ENCODE data around the gene MPG. TPM values are rescaled to one million over a fixed set of nuclear protein-coding genes. Genes with fewer than 3 reads are reported as not detected.
A peak's percentile ranks its signal among the peaks of the same experiment; 100 is the strongest.
"Not testable (repeated sequence)": the region's sequence is repeated elsewhere in the genome, so short reads cannot be mapped to it uniquely, and the experiment has no call there.

The MPG gene
- total RNA-seq: 10 to 100 TPM; 47.0 to 57.0 TPM

GRCh38 chr16:77807-78443, at the start of gene MPG:
Gene MPG, plus strand, starts transcription at chr16:78225. Its CDS starts 85 bp downstream, at chr16:78310.
- ATAC-seq: peak; percentile 87
- Mint-ChIP-seq H3K27me3 (peaks cover 10% of the 10 kb centered on the region), H3K4me1 (peaks cover 30% of the 10 kb centered on the region), H3K27ac (peak within 1 kb of the TSS; percentile 83), H3K36me3 (ENCODE audit: low read depth) (peaks cover 4% of the 10 kb centered on the region), H3K9me3 (ENCODE audit: low read depth) (no peaks in the 10 kb centered on the region), H3K4me3 (peak within 1 kb of the TSS; percentile 87)
- intact Hi-C loops (cut with DNase I, micrococcal nuclease): loop anchor here in 1 of 2 experiments (1.0 kb wide), 2 partner anchors 25 to 60 kb away; partner anchors contain the start of genes NPRL3, POLR3K and SNRNP25
- ChIA-PET CTCF (interaction anchor here (1.6 to 6.8 kb wide), 4 partner anchors 9 to 19 kb away, joined by 3 to 36 read pairs (median 17); no protein-coding TSS in a partner anchor), POLR2A (interaction anchor here (1.1 to 1.5 kb wide), 2 partner anchors 12 to 25 kb away, joined by 4 to 6 read pairs; partner anchors contain the start of gene POLR3K)
- DNase-seq: peak; percentile 91

GRCh38 chr16:30627-31026, 47.4 kb upstream of the MPG start:
- H3K9me3 Mint-ChIP-seq (ENCODE audit: low read depth); H3K4me3 Mint-ChIP-seq; H3K27me3 Mint-ChIP-seq; H3K36me3 Mint-ChIP-seq (ENCODE audit: low read depth); ATAC-seq; intact Hi-C loops (cut with DNase I, micrococcal nuclease); POLR2A ChIA-PET; H3K4me1 Mint-ChIP-seq; CTCF ChIA-PET; H3K27ac Mint-ChIP-seq; DNase-seq: not testable (repeated sequence)

- H3K4me1 Mint-ChIP-seq; H3K36me3 Mint-ChIP-seq (ENCODE audit: low read depth); H3K27ac Mint-ChIP-seq; H3K9me3 Mint-ChIP-seq (ENCODE audit: low read depth); CTCF ChIA-PET; ATAC-seq; intact Hi-C loops (cut with DNase I, micrococcal nuclease); H3K4me3 Mint-ChIP-seq; DNase-seq; POLR2A ChIA-PET; H3K27me3 Mint-ChIP-seq: not testable (repeated sequence)
These were observed 44.7 kb upstream of the MPG start for GRCh38 chr16:33154-33876.

DNA sequence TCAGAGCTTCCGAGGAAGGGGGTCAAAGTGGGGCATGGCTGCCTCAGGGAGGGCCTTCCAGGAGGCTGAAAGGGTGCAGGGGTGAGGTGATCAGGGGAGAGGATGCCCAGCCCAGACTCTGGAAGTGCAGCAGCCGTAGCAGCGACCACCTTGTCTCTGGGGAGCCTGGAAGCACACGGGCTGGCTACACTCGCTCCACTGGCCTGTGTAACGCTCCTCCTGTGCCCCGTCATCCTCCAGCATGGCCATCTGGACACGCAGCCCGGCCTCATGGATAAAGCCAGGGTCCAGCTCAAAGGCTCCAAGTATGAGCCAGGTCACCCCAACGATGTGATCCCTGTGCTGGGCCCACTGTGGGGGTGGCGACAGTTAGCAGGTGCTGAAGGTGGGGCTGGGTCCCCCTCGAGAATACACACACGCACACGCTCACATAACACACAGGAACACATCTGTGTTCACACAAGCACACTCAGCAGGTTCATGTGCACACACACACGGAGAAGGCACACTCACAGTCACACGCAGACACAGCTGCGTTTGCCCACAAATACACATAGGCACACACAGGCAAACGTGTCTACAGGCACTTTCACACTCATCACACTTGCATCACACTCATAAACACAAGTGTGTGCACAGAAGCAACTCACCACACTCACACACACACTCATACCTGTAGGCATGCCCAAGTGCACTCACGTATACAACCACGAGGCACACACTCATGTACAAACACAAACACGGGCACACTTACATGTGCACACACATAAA, 44.0 kb upstream of the MPG start:
- intact Hi-C loops (cut with DNase I, micrococcal nuclease): no loop called here
- Mint-ChIP-seq H3K4me3 (no peak overlapping the region), H3K36me3 (ENCODE audit: low read depth) (peaks cover 3% of the 10 kb centered on the region), H3K9me3 (ENCODE audit: low read depth) (no peaks in the 10 kb centered on the region), H3K27me3 (no peaks in the 10 kb centered on the region), H3K4me1 (peaks cover 7% of the 10 kb centered on the region), H3K27ac (no peak overlapping the region)
- CTCF ChIA-PET: no interaction called here
- ATAC-seq (no peak), DNase-seq (no peak)
- POLR2A ChIA-PET: no interaction called here

DNA sequence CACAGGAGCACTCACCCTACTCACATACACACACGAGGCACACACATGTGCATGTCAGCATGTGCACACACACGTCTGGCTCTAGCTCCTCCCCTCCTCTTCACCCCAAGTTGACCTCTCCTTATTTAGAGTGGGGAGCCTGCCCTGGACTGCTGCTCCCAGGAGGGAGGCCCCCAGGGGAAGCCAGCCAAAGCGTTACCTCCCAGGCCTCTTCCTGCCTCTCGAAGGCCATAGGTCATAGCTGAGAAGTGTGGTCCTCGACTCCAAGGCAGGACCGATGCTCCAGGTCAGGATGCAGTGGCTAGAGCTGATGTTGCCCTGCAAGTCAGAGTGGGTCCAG, 43.4 kb upstream of the MPG start:
- H3K27me3 Mint-ChIP-seq: no peaks in the 10 kb centered on the region
- no peak overlapping the region for H3K27ac Mint-ChIP-seq
- peaks cover 13% of the 10 kb centered on the region for H3K4me1 Mint-ChIP-seq
- CTCF ChIA-PET: no interaction called here
- intact Hi-C loops (cut with DNase I, micrococcal nuclease): no loop called here
- ATAC-seq (no peak), DNase-seq (no peak)
- no peaks in the 10 kb centered on the region for H3K9me3 Mint-ChIP-seq (ENCODE audit: low read depth)
- peaks cover 8% of the 10 kb centered on the region for H3K36me3 Mint-ChIP-seq (ENCODE audit: low read depth)
- H3K4me3 Mint-ChIP-seq: no peak overlapping the region
- POLR2A ChIA-PET: no interaction called here

DNA sequence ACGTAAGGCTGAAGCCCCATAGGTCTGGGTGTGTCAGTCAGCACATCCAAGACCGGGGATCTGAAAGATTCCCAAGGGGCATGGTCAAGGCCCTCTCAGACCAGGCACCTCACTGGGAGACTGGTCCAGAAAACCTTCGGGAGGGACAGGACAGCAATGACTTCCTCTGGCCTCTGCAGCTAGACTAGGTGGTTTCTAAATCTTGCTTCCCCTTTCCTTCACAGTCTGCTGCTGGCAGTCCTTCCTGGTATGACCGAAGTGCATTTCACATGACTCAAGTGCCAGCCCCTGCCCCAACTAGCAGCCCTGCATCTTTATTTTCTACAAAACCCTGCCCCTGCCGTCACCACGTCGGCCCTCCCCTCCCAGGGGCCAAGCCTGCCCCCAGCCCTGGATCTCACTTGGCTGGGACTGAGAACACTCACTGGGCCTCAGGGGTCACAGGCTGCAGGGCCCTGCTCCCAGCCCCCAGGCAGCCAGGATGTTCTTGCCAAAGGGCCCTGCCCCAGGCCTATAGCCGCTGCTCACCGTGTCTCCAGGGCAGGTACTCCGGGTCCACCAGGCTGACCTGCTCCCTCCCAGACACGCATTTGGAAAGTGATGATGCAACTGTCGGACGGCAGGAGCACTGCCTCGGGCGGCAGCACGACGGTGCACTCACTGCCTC, 42.9 kb upstream of the MPG start:
- H3K9me3 Mint-ChIP-seq (ENCODE audit: low read depth): no peaks in the 10 kb centered on the region
- ChIA-PET CTCF (no interaction called here), POLR2A (no interaction called here)
- intact Hi-C loops (cut with DNase I, micrococcal nuclease): no loop called here
- H3K27ac Mint-ChIP-seq: no peak overlapping the region
- H3K27me3 Mint-ChIP-seq: no peaks in the 10 kb centered on the region
- H3K4me3 Mint-ChIP-seq: no peak overlapping the region
- peaks cover 12% of the 10 kb centered on the region for H3K36me3 Mint-ChIP-seq (ENCODE audit: low read depth)
- ATAC-seq (no peak), DNase-seq (no peak)
- peaks cover 17% of the 10 kb centered on the region for H3K4me1 Mint-ChIP-seq

- intact Hi-C loops (cut with DNase I, micrococcal nuclease): no loop called here
- ATAC-seq (no peak), DNase-seq (no peak)
- H3K27me3 Mint-ChIP-seq: no peaks in the 10 kb centered on the region
- H3K9me3 Mint-ChIP-seq (ENCODE audit: low read depth): no peaks in the 10 kb centered on the region
- H3K36me3 Mint-ChIP-seq (ENCODE audit: low read depth): peaks cover 12% of the 10 kb centered on the region
- H3K4me3 Mint-ChIP-seq: no peak overlapping the region
- H3K27ac Mint-ChIP-seq: no peak overlapping the region
- H3K4me1 Mint-ChIP-seq: peaks cover 17% of the 10 kb centered on the region
- ChIA-PET CTCF (no interaction called here), POLR2A (no interaction called here)
These were observed 42.2 kb upstream of the MPG start for GRCh38 chr16:35678-36305.

- no peak overlapping the region for H3K4me3 Mint-ChIP-seq
- H3K27ac Mint-ChIP-seq: no peak overlapping the region
- intact Hi-C loops (cut with DNase I, micrococcal nuclease): no loop called here
- peaks cover 17% of the 10 kb centered on the region for H3K4me1 Mint-ChIP-seq
- DNase-seq (no peak), ATAC-seq (no peak)
- CTCF ChIA-PET: no interaction called here
- H3K27me3 Mint-ChIP-seq: no peaks in the 10 kb centered on the region
- H3K9me3 Mint-ChIP-seq (ENCODE audit: low read depth): no peaks in the 10 kb centered on the region
- peaks cover 12% of the 10 kb centered on the region for H3K36me3 Mint-ChIP-seq (ENCODE audit: low read depth)
- POLR2A ChIA-PET: no interaction called here
These were observed 41.6 kb upstream of the MPG start for GRCh38 chr16:36336-36984.

GRCh38 chr16:37511-37910, 40.5 kb upstream of the MPG start:
- intact Hi-C loops (cut with DNase I, micrococcal nuclease): no loop called here
- Mint-ChIP-seq H3K4me1 (peaks cover 24% of the 10 kb centered on the region), H3K27ac (no peak overlapping the region), H3K9me3 (ENCODE audit: low read depth) (no peaks in the 10 kb centered on the region), H3K36me3 (ENCODE audit: low read depth) (peaks cover 20% of the 10 kb centered on the region), H3K4me3 (no peak overlapping the region), H3K27me3 (no peaks in the 10 kb centered on the region)
- ChIA-PET CTCF (interaction anchor here (0.7 kb wide), 1 partner anchor 28 kb away, joined by 5 read pairs; no protein-coding TSS in a partner anchor), POLR2A (interaction anchor here (0.9 kb wide), 1 partner anchor 16 kb away, joined by 3 read pairs; the partner anchor contains the start of genes POLR3K and SNRNP25)
- DNase-seq (no peak), ATAC-seq (no peak)

DNA sequence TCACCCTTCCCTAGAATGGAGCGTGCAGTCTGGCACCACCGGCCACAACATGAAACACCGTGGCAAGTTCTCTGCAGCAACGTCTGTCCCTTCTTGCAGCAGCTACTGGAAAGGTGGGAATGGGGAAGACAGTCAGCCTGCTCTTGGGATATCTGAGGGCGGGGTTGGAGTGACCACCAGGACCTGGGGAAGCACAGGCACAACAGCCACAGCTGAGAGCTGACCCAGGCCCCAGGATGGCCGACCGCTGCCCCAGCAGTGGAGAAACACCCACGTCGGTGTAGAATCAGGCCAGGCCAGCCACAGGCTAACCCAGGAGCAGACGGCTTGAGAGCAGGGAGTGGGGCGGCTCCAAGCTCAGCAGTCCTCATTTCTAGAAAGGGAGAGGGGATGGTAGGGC, 39.8 kb upstream of the MPG start:
- ATAC-seq; intact Hi-C loops (cut with DNase I, micrococcal nuclease); H3K4me3 Mint-ChIP-seq; CTCF ChIA-PET; H3K27me3 Mint-ChIP-seq; H3K27ac Mint-ChIP-seq; H3K9me3 Mint-ChIP-seq (ENCODE audit: low read depth); DNase-seq: not testable (repeated sequence)
- Mint-ChIP-seq H3K4me1 (peaks cover 28% of the 10 kb centered on the region), H3K36me3 (ENCODE audit: low read depth) (peaks cover 26% of the 10 kb centered on the region)
- POLR2A ChIA-PET: interaction anchor here (0.9 to 1.0 kb wide), 2 partner anchors 15 kb away, joined by 3 to 4 read pairs; partner anchors contain the start of genes POLR3K and SNRNP25
